ENCODE measurements around the gene UBTD2. TPM values are rescaled to one million over a fixed set of nuclear protein-coding genes. Genes with fewer than 3 reads are reported as not detected.

The UBTD2 gene
- total and polyA plus RNA-seq, 2 donors (not counting 1 experiment from before 2014, with no cell fraction given), result 1.4 to 9.2 TPM

DNA sequence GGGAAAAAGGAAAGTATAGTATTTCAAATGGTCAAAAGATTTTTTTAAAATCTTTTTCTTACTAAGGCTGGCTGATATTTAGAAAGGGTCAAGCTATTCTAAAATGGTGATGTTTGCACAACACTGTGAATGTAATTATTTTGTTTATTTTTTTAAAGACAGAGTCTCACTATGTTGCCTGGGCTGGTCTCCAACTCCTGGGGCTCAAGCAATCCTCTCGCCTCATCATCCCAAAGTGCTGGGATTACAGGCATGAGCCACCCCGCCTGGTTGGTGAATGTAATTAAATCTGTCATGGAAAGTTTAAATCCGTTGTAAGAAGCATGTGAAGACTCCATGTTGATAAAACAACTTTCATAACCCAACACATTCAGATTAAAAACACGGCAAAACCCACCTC lies 2.6 kb downstream of the UBTD2 start:
- no peak overlapping the region for H3K9ac ChIP-seq (ENCODE audit: low read length)
- peaks cover 74% of the 10 kb centered on the region for H3K79me2 ChIP-seq (ENCODE audit: control insufficient read depth, insufficient read depth, low read length)
- H3K27ac ChIP-seq (ENCODE audit: low read length in 2 of 2), result no peak overlapping the region
- TF ChIP-seq, protein P1, sequence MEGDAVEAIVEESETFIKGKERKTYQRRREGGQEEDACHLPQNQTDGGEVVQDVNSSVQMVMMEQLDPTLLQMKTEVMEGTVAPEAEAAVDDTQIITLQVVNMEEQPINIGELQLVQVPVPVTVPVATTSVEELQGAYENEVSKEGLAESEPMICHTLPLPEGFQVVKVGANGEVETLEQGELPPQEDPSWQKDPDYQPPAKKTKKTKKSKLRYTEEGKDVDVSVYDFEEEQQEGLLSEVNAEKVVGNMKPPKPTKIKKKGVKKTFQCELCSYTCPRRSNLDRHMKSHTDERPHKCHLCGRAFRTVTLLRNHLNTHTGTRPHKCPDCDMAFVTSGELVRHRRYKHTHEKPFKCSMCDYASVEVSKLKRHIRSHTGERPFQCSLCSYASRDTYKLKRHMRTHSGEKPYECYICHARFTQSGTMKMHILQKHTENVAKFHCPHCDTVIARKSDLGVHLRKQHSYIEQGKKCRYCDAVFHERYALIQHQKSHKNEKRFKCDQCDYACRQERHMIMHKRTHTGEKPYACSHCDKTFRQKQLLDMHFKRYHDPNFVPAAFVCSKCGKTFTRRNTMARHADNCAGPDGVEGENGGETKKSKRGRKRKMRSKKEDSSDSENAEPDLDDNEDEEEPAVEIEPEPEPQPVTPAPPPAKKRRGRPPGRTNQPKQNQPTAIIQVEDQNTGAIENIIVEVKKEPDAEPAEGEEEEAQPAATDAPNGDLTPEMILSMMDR (IDR thresholded peaks at IDR 0.05), result no peak
- no peak for TF ChIP-seq EZH2 (IDR thresholded peaks at IDR 0.05; ENCODE audit: borderline replicate concordance, insufficient read depth, low read depth, low read length, poor library complexity, severe bottlenecking)
- Mint-ChIP-seq H3K4me1 (peaks cover 25% of the 10 kb centered on the region), H3K9me3 (ENCODE audit: insufficient read depth) (no peaks in the 10 kb centered on the region), H3K4me3 (no peak overlapping the region), H3K27ac (no peak overlapping the region), H3K27me3 (no peaks in the 10 kb centered on the region)
- no peak overlapping the region for H2AFZ ChIP-seq (ENCODE audit: insufficient read depth, low read depth, low read length, poor library complexity, severe bottlenecking)
- no peak overlapping the region for H3K4me3 ChIP-seq (ENCODE audit: control extremely low read depth in 1 of 5, extremely low read depth in 1 of 5, insufficient read depth in 1 of 5, low read depth in 2 of 5, low read length in 4 of 5)
- intact Hi-C loops (cut with micrococcal nuclease), result loop anchor here (5.0 kb wide), 1 partner anchor 776 kb away; the partner anchor contains the start of gene CREBRF
- WGBS (ENCODE audit: insufficient coverage), result 100% methylated on average over 2 of the region's 4 CpGs
- H3K4me1 ChIP-seq (ENCODE audit: control insufficient read depth in 2 of 2, insufficient read depth in 2 of 2, low read length in 2 of 2), result peaks cover 16 to 17% of the 10 kb centered on the region in 2 donors
- no peak overlapping the region for H3K4me2 ChIP-seq (replicated peaks; ENCODE audit: low read depth, low read length, poor library complexity, severe bottlenecking)
- CTCF ChIA-PET, result interaction anchor here (0.7 to 1.3 kb wide), 2 partner anchors 12 to 173 kb away, joined by 3 to 4 read pairs; no protein-coding TSS in a partner anchor
- H4K20me1 ChIP-seq (ENCODE audit: control insufficient read depth, insufficient read depth, low read length, poor library complexity, severe bottlenecking), result peaks cover 15% of the 10 kb centered on the region
- POLR2A ChIA-PET, result no interaction called here
- no peaks in the 10 kb centered on the region for H3K36me3 ChIP-seq (replicated peaks in 1 of 2; ENCODE audit: control extremely low read depth in 1 of 2, control insufficient read depth in 1 of 2, extremely low read depth in 1 of 2, insufficient read depth in 2 of 2, low read length in 1 of 2)
- ATAC-seq (ENCODE audit: low read depth) (no peak), DNase-seq (no peak)
- H3K27me3 ChIP-seq (replicated peaks in 1 of 4; ENCODE audit: control extremely low read depth in 1 of 4, control insufficient read depth in 3 of 4, insufficient read depth in 4 of 4, low read length in 3 of 4), result no peaks in the 10 kb centered on the region
- H3K9me3 ChIP-seq (ENCODE audit: control extremely low read depth in 1 of 3, control insufficient read depth in 2 of 3, insufficient read depth in 1 of 3, low read length in 2 of 3), result no peaks in the 10 kb centered on the region

DNA sequence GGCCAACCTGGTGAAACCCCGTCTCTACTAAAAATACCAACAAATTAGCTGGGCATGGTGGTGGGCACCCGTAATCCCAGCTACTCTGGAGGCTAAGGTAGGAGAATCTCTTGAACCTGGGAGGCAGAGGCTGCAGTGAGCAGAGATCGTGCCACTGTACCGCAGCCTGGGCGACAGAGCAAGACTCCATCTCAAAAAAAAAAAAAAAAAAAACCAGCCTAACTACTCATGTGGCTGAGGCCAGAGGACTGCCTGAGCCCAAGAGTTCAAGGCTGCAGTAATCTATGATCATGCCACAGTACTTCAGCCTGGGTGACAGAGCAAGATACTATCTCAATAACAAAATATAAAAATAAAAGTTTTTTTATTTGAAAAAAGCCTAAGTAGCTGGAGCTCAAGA lies 3.2 kb downstream of the UBTD2 start:
- Mint-ChIP-seq H3K27ac (no peak overlapping the region), H3K27me3 (no peaks in the 10 kb centered on the region), H3K4me3 (no peak overlapping the region), H3K9me3 (ENCODE audit: insufficient read depth) (no peaks in the 10 kb centered on the region), H3K4me1 (peaks cover 31% of the 10 kb centered on the region)
- Histone ChIP-seq H3K36me3 (replicated peaks in 1 of 2; ENCODE audit: control extremely low read depth in 1 of 2, control insufficient read depth in 1 of 2, extremely low read depth in 1 of 2, insufficient read depth in 2 of 2, low read length in 1 of 2) (no peaks in the 10 kb centered on the region), H3K9me3 (ENCODE audit: control extremely low read depth in 1 of 3, control insufficient read depth in 2 of 3, insufficient read depth in 1 of 3, low read length in 2 of 3) (no peaks in the 10 kb centered on the region), H2AFZ (ENCODE audit: insufficient read depth, low read depth, low read length, poor library complexity, severe bottlenecking) (no peak overlapping the region), H4K20me1 (ENCODE audit: control insufficient read depth, insufficient read depth, low read length, poor library complexity, severe bottlenecking) (peaks cover 15% of the 10 kb centered on the region), H3K27ac (ENCODE audit: low read length in 2 of 2) (no peak overlapping the region), H3K9ac (ENCODE audit: low read length) (no peak overlapping the region), H3K4me2 (replicated peaks; ENCODE audit: low read depth, low read length, poor library complexity, severe bottlenecking) (no peak overlapping the region), H3K4me1 (ENCODE audit: control insufficient read depth in 2 of 2, insufficient read depth in 2 of 2, low read length in 2 of 2) (peaks cover 20 to 22% of the 10 kb centered on the region in 2 donors), H3K4me3 (ENCODE audit: control extremely low read depth in 1 of 5, extremely low read depth in 1 of 5, insufficient read depth in 1 of 5, low read depth in 2 of 5, low read length in 4 of 5) (no peak overlapping the region), H3K27me3 (replicated peaks in 1 of 4; ENCODE audit: control extremely low read depth in 1 of 4, control insufficient read depth in 3 of 4, insufficient read depth in 4 of 4, low read length in 3 of 4) (no peaks in the 10 kb centered on the region), H3K79me2 (ENCODE audit: control insufficient read depth, insufficient read depth, low read length) (peaks cover 81% of the 10 kb centered on the region)
- WGBS (ENCODE audit: insufficient coverage), result 100% methylated on average over 3 of the region's 5 CpGs
- DNase-seq (no peak), ATAC-seq (ENCODE audit: low read depth) (no peak)
- intact Hi-C loops (cut with micrococcal nuclease), result loop anchor here (5.0 kb wide), 1 partner anchor 777 kb away; the partner anchor contains the start of gene CREBRF
- ChIA-PET CTCF (interaction anchor here (0.7 to 1.3 kb wide), 2 partner anchors 13 to 173 kb away, joined by 3 to 4 read pairs; no protein-coding TSS in a partner anchor), POLR2A (interaction anchor here (0.7 kb wide), 1 partner anchor 81 kb away, joined by 6 read pairs; no protein-coding TSS in a partner anchor)
- no peak for TF ChIP-seq EZH2 (IDR thresholded peaks at IDR 0.05; ENCODE audit: borderline replicate concordance, insufficient read depth, low read depth, low read length, poor library complexity, severe bottlenecking)
- TF ChIP-seq, protein P1 (IDR thresholded peaks at IDR 0.05), result no peak

Measured in B cell (primary cell).